ENCODE data around the gene NRP1. TPM values are rescaled to one million over a fixed set of nuclear protein-coding genes. Genes with fewer than 3 reads are reported as not detected.
A peak's percentile ranks its signal among the peaks of the same experiment; 100 is the strongest.

NRP1 gene
- total RNA-seq, 1 donor = 173 TPM

DNA sequence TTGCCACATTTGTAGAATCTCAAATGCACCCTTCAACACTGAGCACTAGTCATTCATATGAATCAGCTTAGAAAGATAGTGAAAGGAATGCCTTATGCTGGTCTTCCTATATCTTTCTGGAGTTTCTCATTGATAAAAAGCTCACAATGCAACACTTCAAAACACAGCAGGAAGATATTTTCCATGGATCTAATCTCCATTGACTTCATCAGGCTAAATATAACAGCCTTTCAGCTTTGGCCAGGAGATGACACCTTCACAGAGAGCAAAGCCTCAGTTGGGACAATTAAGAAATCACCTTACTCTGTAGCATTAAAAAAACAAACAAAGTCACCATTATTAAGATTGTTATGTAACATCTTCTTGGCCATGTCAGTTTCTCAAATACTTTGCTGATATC lies 6.7 kb downstream of the NRP1 start:
- Histone ChIP-seq H3K4me3 (ENCODE audit: insufficient read depth, low read length) (no peak overlapping the region), H3K9me3 (ENCODE audit: low read depth, low read length) (no peaks in the 10 kb centered on the region), H3K79me2 (ENCODE audit: insufficient read depth, low read length) (peaks cover 100% of the 10 kb centered on the region), H2AFZ (ENCODE audit: low read length) (no peak overlapping the region), H3K36me3 (ENCODE audit: insufficient read depth, low read length) (peaks cover 63% of the 10 kb centered on the region), H3K4me2 (ENCODE audit: insufficient read depth, low read length) (peak overlapping the region; percentile 30), H3K27me3 (ENCODE audit: insufficient read depth, low read length) (no peaks in the 10 kb centered on the region), H3K4me1 (ENCODE audit: insufficient read depth, low read length) (peaks cover 61% of the 10 kb centered on the region), H4K20me1 (ENCODE audit: insufficient read depth, low read length) (peaks cover 13% of the 10 kb centered on the region), H3K27ac (ENCODE audit: low read depth, low read length) (peak overlapping the region; percentile 61)
- DNase-seq (ENCODE audit: insufficient read length, low spot score, missing footprints) = no peak
- TF ChIP-seq, protein P1, sequence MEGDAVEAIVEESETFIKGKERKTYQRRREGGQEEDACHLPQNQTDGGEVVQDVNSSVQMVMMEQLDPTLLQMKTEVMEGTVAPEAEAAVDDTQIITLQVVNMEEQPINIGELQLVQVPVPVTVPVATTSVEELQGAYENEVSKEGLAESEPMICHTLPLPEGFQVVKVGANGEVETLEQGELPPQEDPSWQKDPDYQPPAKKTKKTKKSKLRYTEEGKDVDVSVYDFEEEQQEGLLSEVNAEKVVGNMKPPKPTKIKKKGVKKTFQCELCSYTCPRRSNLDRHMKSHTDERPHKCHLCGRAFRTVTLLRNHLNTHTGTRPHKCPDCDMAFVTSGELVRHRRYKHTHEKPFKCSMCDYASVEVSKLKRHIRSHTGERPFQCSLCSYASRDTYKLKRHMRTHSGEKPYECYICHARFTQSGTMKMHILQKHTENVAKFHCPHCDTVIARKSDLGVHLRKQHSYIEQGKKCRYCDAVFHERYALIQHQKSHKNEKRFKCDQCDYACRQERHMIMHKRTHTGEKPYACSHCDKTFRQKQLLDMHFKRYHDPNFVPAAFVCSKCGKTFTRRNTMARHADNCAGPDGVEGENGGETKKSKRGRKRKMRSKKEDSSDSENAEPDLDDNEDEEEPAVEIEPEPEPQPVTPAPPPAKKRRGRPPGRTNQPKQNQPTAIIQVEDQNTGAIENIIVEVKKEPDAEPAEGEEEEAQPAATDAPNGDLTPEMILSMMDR (IDR thresholded peaks at IDR 0.05; ENCODE audit: extremely low read depth, low read depth, low read length) = peak; percentile 49

DNA sequence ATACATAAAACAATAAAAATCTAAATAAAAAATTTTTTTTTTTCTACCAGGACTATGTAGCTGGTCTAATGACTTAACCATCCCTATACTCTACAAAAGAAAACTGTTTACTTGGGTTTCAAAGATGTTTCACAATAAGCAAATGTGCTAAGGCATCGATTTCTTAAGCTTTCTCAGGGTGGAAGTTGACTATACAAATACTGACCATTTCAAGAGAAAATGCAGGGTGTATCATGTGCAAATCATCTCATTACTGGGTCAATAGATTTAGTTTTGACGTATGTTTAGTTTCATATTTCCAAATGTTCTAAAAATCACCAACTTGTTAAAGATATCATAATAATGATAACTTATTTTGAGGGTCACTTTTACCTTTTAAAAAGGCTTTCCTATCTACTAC lies 7.5 kb downstream of the NRP1 start:
- H3K4me2 ChIP-seq (ENCODE audit: insufficient read depth, low read length) = peak overlapping the region; percentile 29
- TF ChIP-seq, protein P1 (IDR thresholded peaks at IDR 0.05; ENCODE audit: extremely low read depth, low read depth, low read length) = no peak
- H3K4me3 ChIP-seq (ENCODE audit: insufficient read depth, low read length) = no peak overlapping the region

DNA sequence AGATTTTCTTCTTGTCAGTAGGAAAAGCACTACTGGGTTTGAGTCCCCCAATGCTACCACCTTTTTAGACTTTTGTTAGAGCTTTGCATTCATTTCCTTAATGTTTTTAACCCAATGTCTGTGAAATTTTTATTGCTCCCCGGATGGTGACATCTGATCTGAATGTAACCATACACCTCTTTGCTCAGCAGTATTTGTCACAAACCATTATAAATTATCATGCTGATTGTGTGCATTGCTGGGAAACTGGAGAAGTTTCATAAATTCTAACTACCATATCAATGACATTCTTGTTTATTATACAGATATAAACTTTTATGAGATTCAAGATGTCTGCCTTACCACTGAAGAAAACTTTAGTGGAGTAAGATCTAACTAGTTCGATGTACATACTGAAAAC lies 8.5 kb downstream of the NRP1 start:
- no peak overlapping the region for H2AFZ ChIP-seq (ENCODE audit: low read length)
- H3K4me2 ChIP-seq (ENCODE audit: insufficient read depth, low read length) = peak overlapping the region; percentile 29
- H4K20me1 ChIP-seq (ENCODE audit: insufficient read depth, low read length) = peaks cover 16% of the 10 kb centered on the region
- TF ChIP-seq, protein P1 (IDR thresholded peaks at IDR 0.05; ENCODE audit: extremely low read depth, low read depth, low read length) = no peak
- H3K4me3 ChIP-seq (ENCODE audit: insufficient read depth, low read length) = no peak overlapping the region
- H3K36me3 ChIP-seq (ENCODE audit: insufficient read depth, low read length) = peaks cover 77% of the 10 kb centered on the region
- H3K27me3 ChIP-seq (ENCODE audit: insufficient read depth, low read length) = no peaks in the 10 kb centered on the region
- DNase-seq (ENCODE audit: insufficient read length, low spot score, missing footprints) = no peak
- H3K9me3 ChIP-seq (ENCODE audit: low read depth, low read length) = no peaks in the 10 kb centered on the region
- peak overlapping the region; percentile 61 for H3K27ac ChIP-seq (ENCODE audit: low read depth, low read length)
- peaks cover 52% of the 10 kb centered on the region for H3K4me1 ChIP-seq (ENCODE audit: insufficient read depth, low read length)
- peaks cover 100% of the 10 kb centered on the region for H3K79me2 ChIP-seq (ENCODE audit: insufficient read depth, low read length)

More for the DNA sequence above, 7.5 kb downstream of the NRP1 start:
- H3K4me1 ChIP-seq (ENCODE audit: insufficient read depth, low read length) = peaks cover 61% of the 10 kb centered on the region
- peaks cover 13% of the 10 kb centered on the region for H4K20me1 ChIP-seq (ENCODE audit: insufficient read depth, low read length)
- H3K27me3 ChIP-seq (ENCODE audit: insufficient read depth, low read length) = no peaks in the 10 kb centered on the region
- H3K27ac ChIP-seq (ENCODE audit: low read depth, low read length) = peak overlapping the region; percentile 61
- DNase-seq (ENCODE audit: insufficient read length, low spot score, missing footprints) = no peak
- no peak overlapping the region for H2AFZ ChIP-seq (ENCODE audit: low read length)
- H3K79me2 ChIP-seq (ENCODE audit: insufficient read depth, low read length) = peaks cover 100% of the 10 kb centered on the region
- H3K36me3 ChIP-seq (ENCODE audit: insufficient read depth, low read length) = peaks cover 69% of the 10 kb centered on the region
- H3K9me3 ChIP-seq (ENCODE audit: low read depth, low read length) = no peaks in the 10 kb centered on the region

DNA sequence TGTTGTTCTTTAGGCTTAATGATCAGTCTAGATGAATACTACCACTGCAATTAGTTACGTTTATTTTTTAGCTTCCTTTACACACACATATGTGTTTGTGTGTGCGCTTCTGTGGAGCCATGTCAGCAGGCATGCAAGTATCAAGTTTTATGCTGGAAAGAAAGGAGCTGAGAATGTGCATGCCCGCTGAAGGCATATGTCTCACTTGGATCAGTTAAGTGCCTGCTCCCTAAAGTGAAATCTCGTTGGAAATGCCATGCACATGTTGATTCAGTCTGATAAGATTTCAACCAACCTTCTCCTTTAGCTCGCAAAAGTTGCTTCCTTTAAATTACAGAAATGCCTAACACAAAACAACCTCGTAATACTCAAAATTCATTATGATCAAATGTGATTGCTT lies 10.7 kb downstream of the NRP1 start:
- no peaks in the 10 kb centered on the region for H3K27me3 ChIP-seq (ENCODE audit: insufficient read depth, low read length)
- H3K4me3 ChIP-seq (ENCODE audit: insufficient read depth, low read length) = no peak overlapping the region
- no peak overlapping the region for H3K27ac ChIP-seq (ENCODE audit: low read depth, low read length)
- peaks cover 66% of the 10 kb centered on the region for H3K36me3 ChIP-seq (ENCODE audit: insufficient read depth, low read length)
- H3K9me3 ChIP-seq (ENCODE audit: low read depth, low read length) = no peaks in the 10 kb centered on the region
- no peak overlapping the region for H3K4me2 ChIP-seq (ENCODE audit: insufficient read depth, low read length)
- peaks cover 33% of the 10 kb centered on the region for H3K4me1 ChIP-seq (ENCODE audit: insufficient read depth, low read length)
- peaks cover 98% of the 10 kb centered on the region for H3K79me2 ChIP-seq (ENCODE audit: insufficient read depth, low read length)
- TF ChIP-seq, protein P1 (IDR thresholded peaks at IDR 0.05; ENCODE audit: extremely low read depth, low read depth, low read length) = no peak
- peaks cover 15% of the 10 kb centered on the region for H4K20me1 ChIP-seq (ENCODE audit: insufficient read depth, low read length)
- H2AFZ ChIP-seq (ENCODE audit: low read length) = no peak overlapping the region
- no peak for DNase-seq (ENCODE audit: insufficient read length, low spot score, missing footprints)
